ENCODE results near the gene FAM210A.

FAM210A gene

DNA sequence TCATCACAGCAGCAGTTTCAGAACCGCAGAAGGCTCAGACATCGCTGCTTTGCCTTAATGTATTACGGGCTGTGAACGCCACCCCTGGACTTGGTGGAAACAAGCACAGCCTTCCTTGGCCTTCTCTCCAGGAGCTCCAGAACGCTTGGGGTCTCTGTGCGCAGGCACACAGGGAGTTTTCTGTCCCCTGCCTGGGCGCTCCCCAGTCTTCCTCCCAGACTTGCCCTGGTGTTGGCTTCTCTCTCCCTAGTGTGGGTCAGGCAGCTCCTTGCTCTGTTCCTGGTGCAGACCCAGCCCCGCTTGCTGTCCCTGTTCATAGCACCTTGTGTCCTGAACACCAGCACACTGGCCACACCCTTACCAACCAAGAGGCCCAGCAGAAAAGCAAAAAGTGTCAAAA is 103.6 kb downstream of the FAM210A start:
- H3K27me3 ChIP-seq (ENCODE audit: insufficient read depth, insufficient read length): no peaks in the 10 kb centered on the region
- no peak overlapping the region for H3K9ac ChIP-seq (ENCODE audit: insufficient read length, low read depth)
- no peak for TF ChIP-seq ZNF274 (IDR thresholded peaks at IDR 0.05; ENCODE audit: low read depth, low read length)
- TF ChIP-seq YY1 (IDR thresholded peaks at IDR 0.05; ENCODE audit: insufficient read depth, insufficient read length): no peak
- TF ChIP-seq SUZ12 (IDR thresholded peaks at IDR 0.05; ENCODE audit: extremely low read depth, insufficient read depth, insufficient read length): no peak
- H3K9me3 ChIP-seq (ENCODE audit: insufficient read depth, low read length): no peaks in the 10 kb centered on the region
- no peak for DNase-seq (ENCODE audit: low read depth, low spot score)
- peaks cover 11% of the 10 kb centered on the region for H3K4me1 ChIP-seq (ENCODE audit: insufficient read depth, insufficient read length)
- no peaks in the 10 kb centered on the region for H3K36me3 ChIP-seq (ENCODE audit: insufficient read depth, insufficient read length, low read length)
- H3K4me3 ChIP-seq (ENCODE audit: insufficient read length, low read depth): no peak overlapping the region

DNA sequence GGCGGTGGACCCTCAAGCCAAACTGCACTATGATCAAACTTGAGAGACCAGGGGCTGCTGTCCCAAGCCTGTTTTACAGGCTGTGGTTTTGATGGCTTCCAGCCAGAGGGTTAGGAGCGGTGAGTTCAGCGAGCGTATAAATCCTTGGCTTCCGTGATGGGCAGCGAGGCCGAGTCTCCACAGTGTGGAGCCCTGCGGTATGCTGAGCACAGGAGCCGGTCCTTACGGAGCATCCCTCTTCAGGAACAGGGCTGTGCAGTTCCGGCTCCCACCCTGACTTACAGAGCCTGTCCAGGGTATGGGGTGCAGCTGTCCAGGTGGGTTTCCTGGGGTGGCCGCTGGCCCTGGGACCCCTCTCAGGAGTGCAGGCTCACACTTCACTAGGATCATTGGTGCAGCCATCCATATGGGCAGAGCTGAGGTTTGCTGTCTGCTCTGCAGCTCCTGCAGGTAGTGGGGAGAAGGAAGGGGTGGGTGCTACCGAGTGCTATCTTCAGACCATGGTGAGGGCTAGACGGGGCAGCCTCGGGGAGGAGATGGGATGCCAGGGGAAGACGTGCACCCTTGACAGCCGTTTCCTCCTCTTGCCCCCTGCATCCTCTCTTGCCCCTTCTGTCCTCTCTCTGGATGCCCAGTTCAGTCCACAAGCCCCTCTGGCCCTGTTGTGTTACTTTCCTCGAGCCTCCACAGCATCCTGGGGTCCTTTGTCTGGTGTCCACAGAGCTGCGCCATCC is 104.3 kb downstream of the FAM210A start:
- no peak overlapping the region for H3K4me3 ChIP-seq (ENCODE audit: insufficient read length, low read depth)
- H3K4me1 ChIP-seq (ENCODE audit: insufficient read depth, insufficient read length): peaks cover 9% of the 10 kb centered on the region
- TF ChIP-seq ZNF274 (IDR thresholded peaks at IDR 0.05; ENCODE audit: low read depth, low read length) (no peak), YY1 (IDR thresholded peaks at IDR 0.05; ENCODE audit: insufficient read depth, insufficient read length) (no peak), SUZ12 (IDR thresholded peaks at IDR 0.05; ENCODE audit: extremely low read depth, insufficient read depth, insufficient read length) (no peak)
- H3K27me3 ChIP-seq (ENCODE audit: insufficient read depth, insufficient read length): no peaks in the 10 kb centered on the region
- DNase-seq (ENCODE audit: low read depth, low spot score): no peak
- no peak overlapping the region for H3K9ac ChIP-seq (ENCODE audit: insufficient read length, low read depth)
- no peaks in the 10 kb centered on the region for H3K9me3 ChIP-seq (ENCODE audit: insufficient read depth, low read length)
- no peaks in the 10 kb centered on the region for H3K36me3 ChIP-seq (ENCODE audit: insufficient read depth, insufficient read length, low read length)

DNA sequence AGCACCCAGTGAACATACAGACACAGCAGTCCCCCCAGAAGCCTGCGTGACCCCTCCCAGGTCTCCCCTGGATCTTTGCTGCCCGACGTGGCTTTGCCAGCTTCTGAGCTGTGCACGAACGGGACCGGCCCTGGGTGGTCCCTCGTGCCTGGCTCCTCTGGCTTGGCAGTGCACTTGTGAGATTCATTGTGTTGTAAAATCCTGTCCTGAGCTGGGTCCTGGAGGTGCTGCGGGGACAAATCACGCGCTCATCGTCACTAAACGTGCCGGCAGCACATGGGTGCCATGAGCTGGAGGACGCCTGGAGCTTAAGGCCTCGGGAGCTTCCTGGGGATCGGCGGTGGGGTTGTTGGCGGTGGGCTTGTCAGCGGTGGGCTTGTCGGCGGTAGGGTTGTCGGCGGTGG is 104.9 kb downstream of the FAM210A start:
- TF ChIP-seq ZNF274 (IDR thresholded peaks at IDR 0.05; ENCODE audit: low read depth, low read length): no peak
- TF ChIP-seq YY1 (IDR thresholded peaks at IDR 0.05; ENCODE audit: insufficient read depth, insufficient read length): no peak
- no peak for TF ChIP-seq SUZ12 (IDR thresholded peaks at IDR 0.05; ENCODE audit: extremely low read depth, insufficient read depth, insufficient read length)
- Histone ChIP-seq H3K27me3 (ENCODE audit: insufficient read depth, insufficient read length) (no peaks in the 10 kb centered on the region), H3K4me3 (ENCODE audit: insufficient read length, low read depth) (no peak overlapping the region), H3K9ac (ENCODE audit: insufficient read length, low read depth) (no peak overlapping the region), H3K4me1 (ENCODE audit: insufficient read depth, insufficient read length) (peaks cover 9% of the 10 kb centered on the region), H3K36me3 (ENCODE audit: insufficient read depth, insufficient read length, low read length) (no peaks in the 10 kb centered on the region), H3K9me3 (ENCODE audit: insufficient read depth, low read length) (no peaks in the 10 kb centered on the region)
- DNase-seq (ENCODE audit: low read depth, low spot score): no peak

DNA sequence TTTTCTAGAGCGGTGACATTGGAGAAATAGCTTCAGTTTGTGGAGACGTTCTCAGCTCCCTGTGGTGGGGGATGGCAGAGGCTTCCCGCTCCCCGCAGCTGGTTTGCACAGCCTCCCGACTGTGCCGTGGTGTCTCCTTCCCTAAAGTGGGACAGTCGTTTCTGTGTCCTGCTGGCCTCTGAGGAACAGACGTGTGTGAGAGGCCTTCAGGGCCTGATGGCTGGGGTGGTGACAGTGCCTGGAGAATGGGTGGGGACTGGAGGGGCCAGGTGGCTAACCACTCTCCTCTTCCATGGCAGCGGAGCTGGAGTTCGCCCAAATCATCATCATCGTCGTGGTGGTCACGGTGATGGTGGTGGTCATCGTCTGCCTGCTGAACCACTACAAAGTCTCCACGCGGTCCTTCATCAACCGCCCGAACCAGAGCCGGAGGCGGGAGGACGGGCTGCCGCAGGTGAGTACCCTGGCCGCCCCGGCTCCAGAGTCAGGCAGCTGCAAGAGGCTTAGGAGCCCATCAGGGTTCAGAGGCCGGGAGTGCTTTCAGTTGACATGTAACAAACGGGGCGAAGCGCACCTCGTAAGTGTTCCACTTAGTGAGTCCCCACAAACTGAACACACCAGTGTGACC is 105.4 kb downstream of the FAM210A start:
- no peaks in the 10 kb centered on the region for H3K9me3 ChIP-seq (ENCODE audit: insufficient read depth, low read length)
- no peaks in the 10 kb centered on the region for H3K27me3 ChIP-seq (ENCODE audit: insufficient read depth, insufficient read length)
- TF ChIP-seq YY1 (IDR thresholded peaks at IDR 0.05; ENCODE audit: insufficient read depth, insufficient read length) (no peak), SUZ12 (IDR thresholded peaks at IDR 0.05; ENCODE audit: extremely low read depth, insufficient read depth, insufficient read length) (no peak)
- no peak overlapping the region for H3K9ac ChIP-seq (ENCODE audit: insufficient read length, low read depth)
- no peaks in the 10 kb centered on the region for H3K36me3 ChIP-seq (ENCODE audit: insufficient read depth, insufficient read length, low read length)
- H3K4me1 ChIP-seq (ENCODE audit: insufficient read depth, insufficient read length): peaks cover 9% of the 10 kb centered on the region
- H3K4me3 ChIP-seq (ENCODE audit: insufficient read length, low read depth): no peak overlapping the region
- no peak for DNase-seq (ENCODE audit: low read depth, low spot score)

DNA sequence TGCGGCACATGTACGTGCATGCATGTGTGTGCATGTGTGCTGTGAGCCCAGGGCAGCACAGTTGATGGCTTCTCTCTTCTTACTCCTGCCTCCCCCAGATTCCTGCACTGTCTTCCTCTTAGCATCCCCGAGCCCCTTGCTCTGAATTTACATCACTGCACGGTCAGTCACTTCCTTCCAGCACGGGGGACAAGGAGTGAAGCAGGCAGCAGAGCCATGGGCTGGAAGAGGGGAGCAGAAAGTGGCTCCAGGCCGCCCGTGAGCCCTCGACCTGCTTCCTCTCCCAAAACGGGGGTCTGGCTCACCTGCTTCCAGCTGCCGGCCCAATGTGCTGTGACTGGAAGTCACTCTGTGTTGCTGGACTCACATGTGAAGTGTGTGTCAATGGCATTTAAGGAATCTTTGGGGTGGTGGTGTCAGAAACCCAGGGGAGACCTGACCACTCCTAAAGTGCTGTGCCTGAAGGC is 106.1 kb downstream of the FAM210A start:
- no peak for DNase-seq (ENCODE audit: low read depth, low spot score)
- no peak overlapping the region for H3K4me3 ChIP-seq (ENCODE audit: insufficient read length, low read depth)
- peaks cover 9% of the 10 kb centered on the region for H3K4me1 ChIP-seq (ENCODE audit: insufficient read depth, insufficient read length)
- H3K9ac ChIP-seq (ENCODE audit: insufficient read length, low read depth): no peak overlapping the region
- no peaks in the 10 kb centered on the region for H3K27me3 ChIP-seq (ENCODE audit: insufficient read depth, insufficient read length)
- H3K36me3 ChIP-seq (ENCODE audit: insufficient read depth, insufficient read length, low read length): no peaks in the 10 kb centered on the region
- TF ChIP-seq SUZ12 (IDR thresholded peaks at IDR 0.05; ENCODE audit: extremely low read depth, insufficient read depth, insufficient read length) (no peak), ZNF274 (IDR thresholded peaks at IDR 0.05; ENCODE audit: low read depth, low read length) (no peak), YY1 (IDR thresholded peaks at IDR 0.05; ENCODE audit: insufficient read depth, insufficient read length) (no peak)
- H3K9me3 ChIP-seq (ENCODE audit: insufficient read depth, low read length): no peaks in the 10 kb centered on the region

DNA sequence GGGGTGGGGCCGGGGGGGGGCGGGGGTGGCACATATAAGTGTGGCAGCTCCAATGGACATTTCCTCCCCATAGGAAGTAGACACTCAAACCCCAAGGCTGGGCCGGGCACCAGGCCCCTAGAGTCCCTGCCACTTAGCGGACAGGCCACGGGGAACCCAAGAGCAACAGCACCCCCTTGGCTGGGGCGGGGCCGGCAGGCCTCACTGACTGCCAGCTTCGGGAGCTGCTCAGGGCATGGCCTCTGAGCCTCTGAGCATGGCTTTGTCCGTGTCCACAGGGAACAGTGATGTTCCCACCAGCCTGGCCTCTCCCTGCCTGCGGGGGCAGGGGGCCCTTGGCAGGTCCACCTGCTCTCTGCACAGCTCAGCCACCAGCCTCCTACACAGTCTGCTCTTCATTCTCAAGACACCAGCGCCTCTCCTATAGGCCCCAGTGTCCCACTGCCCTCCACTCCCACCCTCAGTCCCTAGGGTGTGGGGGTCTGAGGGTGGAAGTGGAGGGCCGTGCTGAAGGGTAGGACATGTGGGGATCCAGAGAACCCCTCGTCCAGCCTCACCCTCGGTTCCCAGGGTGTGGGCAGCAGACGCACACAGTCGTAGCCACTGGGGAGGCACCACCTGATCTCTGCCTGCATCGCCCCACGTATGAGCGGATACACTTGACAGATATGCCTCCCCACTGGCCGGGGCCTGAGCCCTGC is 106.7 kb downstream of the FAM210A start:
- Histone ChIP-seq H3K4me1 (ENCODE audit: insufficient read depth, insufficient read length) (peaks cover 7% of the 10 kb centered on the region), H3K9me3 (ENCODE audit: insufficient read depth, low read length) (no peaks in the 10 kb centered on the region), H3K4me3 (ENCODE audit: insufficient read length, low read depth) (no peak overlapping the region), H3K27me3 (ENCODE audit: insufficient read depth, insufficient read length) (no peaks in the 10 kb centered on the region), H3K9ac (ENCODE audit: insufficient read length, low read depth) (no peak overlapping the region), H3K36me3 (ENCODE audit: insufficient read depth, insufficient read length, low read length) (no peaks in the 10 kb centered on the region)
- TF ChIP-seq YY1 (IDR thresholded peaks at IDR 0.05; ENCODE audit: insufficient read depth, insufficient read length): no peak
- TF ChIP-seq SUZ12 (IDR thresholded peaks at IDR 0.05; ENCODE audit: extremely low read depth, insufficient read depth, insufficient read length): no peak
- no peak for TF ChIP-seq ZNF274 (IDR thresholded peaks at IDR 0.05; ENCODE audit: low read depth, low read length)
- DNase-seq (ENCODE audit: low read depth, low spot score): no peak

Measured in NT2/D1 (cell line).